Testis (tissue), 3 donors: Measurements from ENCODE around the gene SMYD3. TPM values are rescaled to one million over a fixed set of nuclear protein-coding genes. Genes with fewer than 3 reads are reported as not detected.

Source experiments
- DNase-seq: peaks from one replicate; pipeline ENCODE4 v3.0.0-alpha.2; 2019
- H3K27ac ChIP-seq, 2 donors: fragments of 200-600 bp; sonication (generic); one replicate each; pipeline ENCODE4 v1.5.1; 2019
- H3K27me3 ChIP-seq: fragments of 200-600 bp; sonication (generic); one replicate; pipeline ENCODE4 v1.5.1; 2019
- H3K36me3 ChIP-seq: fragments of 200-600 bp; sonication (generic); one replicate; pipeline ENCODE4 v1.5.1; 2017; ENCODE audit warnings: low read depth; ENCODE audit errors: missing control alignments
- H3K4me1 ChIP-seq: fragments of 200-600 bp; sonication (generic); one replicate; pipeline ENCODE4 v1.5.1; 2019
- H3K4me3 ChIP-seq, 2 donors: fragments of 200-600 bp; sonication (generic); one replicate each; pipeline ENCODE4 v1.5.1; 2017 to 2019
- H3K9me3 ChIP-seq: fragments of 200-600 bp; sonication (generic); one replicate; pipeline ENCODE4 v1.5.1; 2017
- POLR2A ChIP-seq: fragments of 450-650 bp; IDR thresholded peaks from one replicate; pipeline ENCODE4 v1.6.1; 2017; ENCODE audit warnings: antibody characterized with exemption, mild to moderate bottlenecking, moderate library complexity
- WGBS, 2 donors: methylation state at CpG; one replicate each; pipeline ENCODE4 v1.1.5; 2018; 5-methylcytosine and 5-hydroxymethylcytosine counted together
- intact Hi-C: fragments of 100-400 bp; cut with DNase I; formaldehyde crosslinking; loops from one replicate; pipeline ENCODE4 v1.15.1; 2023; ENCODE audit warnings: low total_unique reads
- polyA plus RNA-seq: library from polyadenylated mRNA; stranded (reverse); fragments of 350-450 nt; fragmentation: Illumina TruSeq; extraction: RNeasy Lipid Tissue Mini Kit (QIAGEN cat#74804); gene quantifications from one replicate; pipeline ENCODE4 v1.2.3, GENCODE V29; 2014; ENCODE audit warnings: low read depth, low replicate concordance; ENCODE audit not compliant: insufficient read depth
- total RNA-seq, 2 donors: library from RNA; depleted of rRNA; stranded (reverse); fragments of >200 nt; gene quantifications; one replicate each; pipeline ENCODE4 v1.2.3, GENCODE V29; 2016
- TF ChIP-seq, protein P1 (sequence below), 3 experiments: fragments of 450-650 bp in 2 of 3; fragments of 200-600 bp in 1 of 3; sonication (generic) in 1 of 3; IDR thresholded peaks; one replicate each; pipeline ENCODE4 v1.5.1; 2016 to 2019; ENCODE audit warnings: antibody characterized with exemption in 3 of 3, mild to moderate bottlenecking in 2 of 3, moderate library complexity in 1 of 3

SMYD3 gene
- total and polyA plus RNA-seq, 3 donors from 2014 or later = 23.0 to 38.8 (median 38.7) TPM

DNA sequence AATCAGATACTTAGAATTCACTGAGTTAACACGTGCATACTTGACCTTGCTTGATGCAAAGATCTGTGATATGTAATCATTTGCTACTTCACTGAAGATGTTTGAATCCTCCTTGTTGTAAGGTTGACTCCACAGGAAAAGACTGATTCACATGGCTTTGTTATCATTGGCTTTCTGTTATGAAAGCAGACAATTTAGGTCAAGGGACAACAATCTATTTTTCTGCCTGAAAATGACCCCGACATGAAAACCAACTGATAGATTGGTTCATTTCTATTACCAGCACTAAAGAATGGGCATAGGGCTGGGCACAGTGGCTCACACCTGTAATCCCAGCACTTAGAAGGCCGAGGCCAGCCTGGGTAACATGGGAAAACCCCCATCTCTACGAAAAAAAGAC, 546.9 kb downstream of the SMYD3 start:
- H3K9me3 ChIP-seq = no peaks in the 10 kb centered on the region
- no peaks in the 10 kb centered on the region for H3K36me3 ChIP-seq
- 81 to 85% methylated on average over 4 of the region's 4 CpGs for WGBS, 2 donors
- intact Hi-C loops = no loop called here
- no peak for TF ChIP-seq POLR2A
- TF ChIP-seq, protein P1, sequence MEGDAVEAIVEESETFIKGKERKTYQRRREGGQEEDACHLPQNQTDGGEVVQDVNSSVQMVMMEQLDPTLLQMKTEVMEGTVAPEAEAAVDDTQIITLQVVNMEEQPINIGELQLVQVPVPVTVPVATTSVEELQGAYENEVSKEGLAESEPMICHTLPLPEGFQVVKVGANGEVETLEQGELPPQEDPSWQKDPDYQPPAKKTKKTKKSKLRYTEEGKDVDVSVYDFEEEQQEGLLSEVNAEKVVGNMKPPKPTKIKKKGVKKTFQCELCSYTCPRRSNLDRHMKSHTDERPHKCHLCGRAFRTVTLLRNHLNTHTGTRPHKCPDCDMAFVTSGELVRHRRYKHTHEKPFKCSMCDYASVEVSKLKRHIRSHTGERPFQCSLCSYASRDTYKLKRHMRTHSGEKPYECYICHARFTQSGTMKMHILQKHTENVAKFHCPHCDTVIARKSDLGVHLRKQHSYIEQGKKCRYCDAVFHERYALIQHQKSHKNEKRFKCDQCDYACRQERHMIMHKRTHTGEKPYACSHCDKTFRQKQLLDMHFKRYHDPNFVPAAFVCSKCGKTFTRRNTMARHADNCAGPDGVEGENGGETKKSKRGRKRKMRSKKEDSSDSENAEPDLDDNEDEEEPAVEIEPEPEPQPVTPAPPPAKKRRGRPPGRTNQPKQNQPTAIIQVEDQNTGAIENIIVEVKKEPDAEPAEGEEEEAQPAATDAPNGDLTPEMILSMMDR (IDR thresholded peaks at IDR 0.05) = no peak
- no peaks in the 10 kb centered on the region for H3K4me1 ChIP-seq
- no peak overlapping the region for H3K27ac ChIP-seq
- H3K4me3 ChIP-seq = no peak overlapping the region
- no peak for DNase-seq
- H3K27me3 ChIP-seq = no peaks in the 10 kb centered on the region

DNA sequence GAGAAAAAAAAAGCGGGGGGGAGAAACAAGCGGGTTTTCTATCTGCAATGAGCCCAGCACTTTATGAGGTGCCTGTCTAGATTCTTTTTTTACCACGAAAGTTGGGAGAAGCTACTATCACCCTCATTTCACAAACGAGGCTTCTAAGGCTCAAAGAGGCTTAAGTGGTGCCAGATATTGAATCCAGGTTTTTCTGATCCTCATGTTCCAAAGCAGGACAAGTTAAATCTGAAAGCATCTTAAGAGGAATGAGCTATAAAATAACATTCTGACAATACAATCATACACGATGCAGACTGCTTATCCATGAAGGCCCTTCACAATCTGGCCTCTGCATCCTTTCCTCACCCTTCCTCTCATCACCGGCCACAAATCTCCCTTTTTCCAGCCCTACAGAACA, 549.1 kb downstream of the SMYD3 start:
- no peak for TF ChIP-seq POLR2A
- TF ChIP-seq, protein P1 (IDR thresholded peaks at IDR 0.05) = no peak
- Histone ChIP-seq H3K36me3 (no peaks in the 10 kb centered on the region), H3K27ac (no peak overlapping the region), H3K9me3 (no peaks in the 10 kb centered on the region), H3K4me3 (no peak overlapping the region), H3K27me3 (no peaks in the 10 kb centered on the region), H3K4me1 (no peaks in the 10 kb centered on the region)
- no peak for DNase-seq
- intact Hi-C loops = no loop called here
- 87 to 88% methylated on average over 6 of the region's 6 CpGs for WGBS, 2 donors

DNA sequence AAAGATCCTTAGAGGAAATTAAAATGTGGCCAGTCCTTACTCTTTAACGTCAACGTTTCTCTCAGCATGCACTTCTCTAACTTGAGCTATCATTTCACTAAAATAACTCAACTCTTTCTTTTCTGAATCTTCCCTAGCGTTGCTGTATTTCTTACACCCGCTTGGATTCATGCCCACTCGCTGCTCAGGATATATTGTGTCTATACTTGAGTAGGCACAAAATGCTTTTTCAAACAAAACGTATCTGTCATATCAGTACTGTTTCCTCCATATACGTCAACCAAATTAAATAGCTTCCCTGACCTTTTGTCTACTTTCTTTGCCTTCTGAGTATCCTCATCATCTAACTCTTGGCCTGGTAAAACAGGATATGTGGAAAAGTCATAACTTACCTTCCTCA, 549.7 kb downstream of the SMYD3 start:
- 84 to 87% methylated on average over 7 of the region's 7 CpGs for WGBS, 2 donors

DNA sequence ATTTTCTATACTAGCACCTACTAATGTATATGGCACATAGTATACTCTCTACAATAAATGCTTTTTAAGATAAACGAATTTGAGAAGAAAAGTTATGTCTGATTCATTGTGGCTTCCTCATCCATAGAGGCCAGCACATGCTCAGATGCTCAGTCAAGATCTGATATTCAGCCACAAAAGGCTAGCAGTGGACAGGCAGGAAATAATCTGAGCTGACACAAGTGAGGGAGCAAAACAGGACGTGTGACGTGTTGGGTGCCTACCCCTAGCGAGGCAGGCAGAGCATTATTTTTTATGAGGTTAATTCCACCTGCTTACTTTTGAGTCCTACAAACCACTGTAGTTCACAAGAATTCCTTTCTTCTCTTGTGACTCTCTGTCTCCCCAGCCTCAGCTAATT, 550.9 kb downstream of the SMYD3 start:
- intact Hi-C loops = no loop called here
- no peak for TF ChIP-seq POLR2A
- TF ChIP-seq, protein P1 (IDR thresholded peaks at IDR 0.05) = no peak
- no peak overlapping the region for H3K4me3 ChIP-seq
- no peaks in the 10 kb centered on the region for H3K36me3 ChIP-seq
- no peaks in the 10 kb centered on the region for H3K9me3 ChIP-seq
- WGBS, 2 donors = 74 to 92% methylated on average over 4 of the region's 4 CpGs
- DNase-seq = no peak
- H3K27ac ChIP-seq = no peak overlapping the region
- H3K4me1 ChIP-seq = no peaks in the 10 kb centered on the region
- H3K27me3 ChIP-seq = no peaks in the 10 kb centered on the region

More for the DNA sequence above, 549.7 kb downstream of the SMYD3 start:
- H3K4me3 ChIP-seq = no peak overlapping the region
- H3K27ac ChIP-seq = no peak overlapping the region
- H3K27me3 ChIP-seq = no peaks in the 10 kb centered on the region
- intact Hi-C loops = no loop called here
- no peak for DNase-seq
- no peaks in the 10 kb centered on the region for H3K36me3 ChIP-seq
- H3K9me3 ChIP-seq = no peaks in the 10 kb centered on the region
- no peaks in the 10 kb centered on the region for H3K4me1 ChIP-seq
- TF ChIP-seq POLR2A = no peak
- TF ChIP-seq, protein P1 (IDR thresholded peaks at IDR 0.05) = no peak

DNA sequence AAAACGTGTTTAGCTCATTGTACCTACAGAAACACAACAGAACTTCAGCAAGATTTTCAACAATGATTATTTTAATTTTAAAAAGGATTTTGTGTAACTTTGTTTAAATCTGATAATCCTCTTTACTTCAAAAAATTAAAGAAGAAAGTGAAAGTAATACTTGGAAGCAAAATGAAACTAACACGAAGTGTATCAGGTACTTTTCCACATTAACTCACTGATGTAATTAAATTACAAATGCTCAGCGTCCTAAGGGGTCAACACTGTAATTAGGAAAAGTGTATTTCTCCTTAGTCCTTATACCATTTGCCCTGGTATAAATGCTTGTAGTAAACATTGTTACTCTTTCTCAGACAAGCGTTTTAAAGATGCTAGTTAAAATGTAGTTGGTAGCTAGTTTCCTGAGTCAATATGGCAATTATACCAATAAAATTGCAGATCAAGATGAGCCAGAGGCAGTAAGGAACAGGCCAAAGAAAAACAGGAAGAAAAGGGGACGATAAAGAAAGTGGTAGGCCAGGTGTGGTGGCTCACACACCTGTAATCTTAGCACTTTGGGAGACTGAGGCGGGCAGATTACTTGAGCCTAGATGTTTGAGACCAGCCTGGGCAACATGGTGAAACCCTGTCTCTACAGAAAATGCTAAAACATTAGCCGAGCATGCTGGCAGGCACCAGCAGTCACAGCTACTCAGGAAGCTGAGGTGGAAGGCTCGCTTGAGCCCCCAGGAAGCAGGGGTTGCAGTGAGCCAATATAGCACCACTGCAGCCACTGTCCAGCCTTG, 553.0 kb downstream of the SMYD3 start:
- intact Hi-C loops = no loop called here

More for the DNA sequence above, 553.0 kb downstream of the SMYD3 start:
- Histone ChIP-seq H3K4me3 (peak overlapping the region; percentile 2 to 16), H3K36me3 (no peaks in the 10 kb centered on the region), H3K27me3 (no peaks in the 10 kb centered on the region), H3K9me3 (no peaks in the 10 kb centered on the region), H3K4me1 (no peaks in the 10 kb centered on the region), H3K27ac (peak overlapping the region; percentile 4 to 68)
- WGBS, 2 donors = 40 to 52% methylated on average over 8 of the region's 8 CpGs
- TF ChIP-seq, protein P1 (IDR thresholded peaks at IDR 0.05) = no peak
- TF ChIP-seq POLR2A = no peak
- DNase-seq = no peak
